PC-9 (cell line): ENCODE results near the gene FAF1. TPM values are rescaled to one million over a fixed set of nuclear protein-coding genes. Genes with fewer than 3 reads are reported as not detected.

Experiments used
- BruUV-seq: library from RNA; stranded (reverse); fragments of 400-500 nt; replicated peaks from 2 replicates; lab custom pipeline; 2021; lab: Mats Ljungman, UMichigan
- CTCF ChIA-PET: fragments of 300-600 bp; sonication (Branson Sonifier 250); formaldehyde crosslinking; loops from one replicate; lab custom pipeline; 2022; ENCODE audit warnings: antibody characterized with exemption; lab: Charles Lee
- POLR2A ChIA-PET: fragments of 300-600 bp; sonication (Branson Sonifier 250); formaldehyde crosslinking; loops from one replicate; lab custom pipeline; 2022; ENCODE audit warnings: antibody characterized with exemption; ENCODE audit not compliant: unreplicated experiment; lab: Charles Lee
- DNase-seq, 2 experiments: peaks; one replicate each; pipeline versions ENCODE4 v3.0.0 to v3.0.0-alpha.2; 2015 to 2022; ENCODE audit warnings: mixed read lengths in 1 of 2
- H2AFZ ChIP-seq: fragments of 200-600 bp; sonication (generic); 2 replicates; pipeline ENCODE4 v1.8.1; 2017; ENCODE audit warnings: antibody characterized with exemption
- H3F3A ChIP-seq: fragments of 200-600 bp; sonication (generic); 2 replicates; pipeline ENCODE4 v1.8.1; 2017; ENCODE audit warnings: antibody characterized with exemption, mild to moderate bottlenecking, low read depth; ENCODE audit not compliant: insufficient read depth
- H3K27ac ChIP-seq: fragments of 200-600 bp; sonication (generic); 2 replicates; pipeline ENCODE4 v1.6.1; 2016; ENCODE audit warnings: mixed run types
- H3K27me3 ChIP-seq: fragments of 200-600 bp; sonication (generic); 2 replicates; pipeline ENCODE4 v1.6.1; 2016; ENCODE audit warnings: low read depth, mixed run types; ENCODE audit not compliant: insufficient read depth
- H3K36me3 ChIP-seq: fragments of 200-600 bp; sonication (generic); 2 replicates; pipeline ENCODE4 v1.6.1; 2016; ENCODE audit warnings: low read depth, mixed run types
- H3K4me1 ChIP-seq: fragments of 200-600 bp; sonication (generic); replicated peaks from 2 replicates; pipeline ENCODE4 v1.6.1; 2016; ENCODE audit warnings: mixed run types; ENCODE audit not compliant: insufficient read depth
- H3K4me2 ChIP-seq: fragments of 200-600 bp; sonication (generic); 2 replicates; pipeline ENCODE4 v1.6.1; 2017; ENCODE audit warnings: mixed run types
- H3K4me3 ChIP-seq: fragments of 200-600 bp; sonication (generic); 2 replicates; pipeline ENCODE4 v1.6.1; 2016; ENCODE audit warnings: mixed run types
- H3K79me2 ChIP-seq: fragments of 200-600 bp; sonication (generic); 2 replicates; pipeline ENCODE4 v1.6.1; 2017; ENCODE audit warnings: low read depth, mixed run types
- H3K9me2 ChIP-seq: fragments of 200-600 bp; sonication (generic); 2 replicates; pipeline ENCODE4 v1.8.1; 2017; ENCODE audit warnings: mild to moderate bottlenecking; ENCODE audit not compliant: insufficient read depth
- H3K9me3 ChIP-seq: fragments of 200-600 bp; sonication (generic); 2 replicates; pipeline ENCODE4 v1.8.1; 2016; ENCODE audit warnings: low read depth; ENCODE audit not compliant: insufficient read depth
- H4K20me1 ChIP-seq: fragments of 200-600 bp; sonication (generic); 2 replicates; pipeline ENCODE4 v1.8.1; 2017; ENCODE audit not compliant: insufficient read depth
- CTCF ChIP-seq: fragments of 200-600 bp; sonication (generic); conservative IDR thresholded peaks from 2 replicates; pipeline ENCODE4 v1.6.1; 2017; ENCODE audit warnings: mixed run types, antibody characterized with exemption, mild to moderate bottlenecking, moderate library complexity
- EZH2 ChIP-seq: fragments of 200-600 bp; sonication (generic); IDR thresholded peaks from 2 replicates; pipeline ENCODE4 v1.8.0; 2017; ENCODE audit warnings: antibody characterized with exemption, low read depth
- intact Hi-C: fragments of 100-400 bp; cut with micrococcal nuclease; formaldehyde crosslinking; loops from one replicate; pipeline ENCODE4 v1.10.0; 2022; ENCODE audit not compliant: unreplicated experiment
- total RNA-seq: library from RNA; stranded (reverse); gene quantifications from 2 replicates; pipeline ENCODE4 v1.2.3, GENCODE V29; 2021

FAF1 gene
- total RNA-seq, 1 experiment from 2014 or later = 105 TPM

- no peaks in the 10 kb centered on the region for H3K9me3 ChIP-seq
- no peak overlapping the region for H3K4me2 ChIP-seq
- DNase-seq = no peak
- H3K4me1 ChIP-seq = no peaks in the 10 kb centered on the region
- no peak overlapping the region for H3K4me3 ChIP-seq
- no peaks in the 10 kb centered on the region for H3F3A ChIP-seq
- no peak overlapping the region for H2AFZ ChIP-seq
- POLR2A ChIA-PET = no interaction called here
- no peaks in the 10 kb centered on the region for H3K79me2 ChIP-seq
- no peaks in the 10 kb centered on the region for H3K27me3 ChIP-seq
- H3K36me3 ChIP-seq = no peaks in the 10 kb centered on the region
- CTCF ChIA-PET = no interaction called here
- no TSS peak for BruUV-seq
- H3K9me2 ChIP-seq = no peaks in the 10 kb centered on the region
- no peak overlapping the region for H3K27ac ChIP-seq
- intact Hi-C loops = no loop called here
- H4K20me1 ChIP-seq = no peaks in the 10 kb centered on the region
- TF ChIP-seq EZH2 (no peak), CTCF (no peak)
Observed at GRCh38 chr1:50427086-50427817, 532.8 kb downstream of the FAF1 start.

DNA sequence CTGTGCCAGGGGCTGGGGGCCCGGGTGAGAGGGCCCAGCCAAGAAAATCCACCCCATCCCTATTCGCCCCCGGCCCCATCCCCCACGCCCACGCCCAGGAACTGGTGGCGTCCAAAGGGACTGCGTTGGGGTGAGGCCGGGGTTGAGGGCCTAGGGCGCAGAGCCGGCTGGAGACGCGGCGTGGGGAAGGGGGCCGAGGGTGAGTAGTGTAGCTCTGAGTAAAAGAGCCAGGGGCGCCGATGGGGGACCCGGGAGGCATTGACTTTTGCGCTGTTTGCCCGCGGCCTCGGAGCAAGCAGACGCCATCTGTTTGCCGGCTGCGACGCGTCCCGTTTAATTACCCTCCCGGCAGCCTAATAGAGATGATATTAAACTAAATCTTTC lies 533.4 kb downstream of the FAF1 start:
- Histone ChIP-seq H3K27ac (no peak overlapping the region), H3K27me3 (no peaks in the 10 kb centered on the region), H3K4me1 (no peaks in the 10 kb centered on the region), H3K36me3 (no peaks in the 10 kb centered on the region), H4K20me1 (no peaks in the 10 kb centered on the region), H3K9me2 (no peaks in the 10 kb centered on the region), H3K4me3 (no peak overlapping the region), H3F3A (no peaks in the 10 kb centered on the region; the same call in 1 of the 2 replicates), H3K79me2 (no peaks in the 10 kb centered on the region), H3K9me3 (no peaks in the 10 kb centered on the region), H3K4me2 (no peak overlapping the region), H2AFZ (no peak overlapping the region)
- no TSS peak for BruUV-seq
- ChIA-PET POLR2A (no interaction called here), CTCF (no interaction called here)
- no peak for TF ChIP-seq EZH2
- TF ChIP-seq CTCF = no peak
- intact Hi-C loops = no loop called here
- no peak for DNase-seq

GRCh38 chr1:50426108-50426700 lies 533.9 kb downstream of the FAF1 start:
- CTCF ChIA-PET = no interaction called here
- H3K27me3 ChIP-seq = no peaks in the 10 kb centered on the region

More at GRCh38 chr1:50426108-50426700, 533.9 kb downstream of the FAF1 start:
- Histone ChIP-seq H4K20me1 (no peaks in the 10 kb centered on the region), H3K4me1 (no peaks in the 10 kb centered on the region), H3F3A (no peaks in the 10 kb centered on the region; the same call in 1 of the 2 replicates), H3K27ac (no peak overlapping the region), H3K4me2 (no peak overlapping the region), H3K9me3 (no peaks in the 10 kb centered on the region), H3K79me2 (no peaks in the 10 kb centered on the region), H3K9me2 (no peaks in the 10 kb centered on the region), H3K4me3 (no peak overlapping the region), H2AFZ (no peak overlapping the region), H3K36me3 (no peaks in the 10 kb centered on the region)
- no peak for DNase-seq
- intact Hi-C loops = no loop called here
- POLR2A ChIA-PET = no interaction called here
- BruUV-seq = no TSS peak
- TF ChIP-seq EZH2 (no peak), CTCF (no peak)
